C1 segment of cervical spinal cord (tissue), 14 donors: ENCODE results near the gene PPA1.
"Not testable (repeated sequence)": the region's sequence is repeated elsewhere in the genome, so short reads cannot be mapped to it uniquely, and the experiment has no call there.

Experiments used
- DNase-seq, 14 donors: peaks; one replicate each; lab custom pipeline; 2025; lab: John Stamatoyannopoulos, UW

PPA1 gene

GRCh38 chr10:70233109-70233938 is at the start of gene PPA1:
PPA1 (minus strand) TSS chr10:70233429; CDS start chr10:70233327, 102 bp downstream.
- DNase-seq, result peak; percentile 75 to 100 (median 95)

- no peak for DNase-seq
These were observed 48.4 kb upstream of the PPA1 start for GRCh38 chr10:70281609-70282008.

DNA sequence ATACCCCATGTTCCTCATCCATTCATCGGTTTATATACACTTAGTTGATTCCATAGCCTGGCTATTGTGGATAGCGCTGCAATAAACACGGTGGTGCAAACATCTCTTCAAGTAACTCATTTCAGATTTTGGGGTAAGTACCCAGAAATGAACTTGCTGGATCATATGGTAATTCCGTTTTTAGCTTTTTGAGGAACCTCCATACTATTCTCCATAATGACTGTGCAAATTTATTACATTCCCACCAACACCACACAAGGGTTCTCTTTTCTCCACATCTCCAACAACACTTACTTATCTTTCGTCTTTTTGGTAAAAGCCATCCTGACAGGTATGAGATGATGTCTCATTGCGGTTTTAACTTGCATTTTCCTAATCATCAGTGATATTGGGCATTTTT is 46.9 kb upstream of the PPA1 start:
- no peak for DNase-seq

- DNase-seq, result peak in 2 of 14 donors; percentile 12 to 80
These were observed 44.3 kb upstream of the PPA1 start for GRCh38 chr10:70277396-70278030.

DNA sequence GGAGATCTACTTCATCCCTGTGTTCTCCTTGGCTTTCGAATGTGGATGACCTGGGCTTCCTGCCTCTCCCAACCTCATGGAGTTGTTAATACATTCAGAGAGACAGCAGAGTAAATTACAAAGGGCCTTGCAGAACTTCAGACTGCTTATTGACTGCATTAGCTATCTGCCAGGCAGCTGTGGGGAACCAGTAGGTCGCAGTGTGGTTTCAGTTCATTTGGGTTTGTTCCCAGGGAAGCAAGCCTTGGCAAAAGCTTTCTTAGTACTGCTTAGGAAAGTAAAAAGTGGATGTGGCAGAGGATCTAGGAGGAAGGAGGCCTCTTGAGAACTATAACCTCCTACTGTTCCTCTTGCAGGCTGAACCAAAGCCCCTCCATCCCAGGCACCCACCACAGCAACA is 41.4 kb upstream of the PPA1 start:
- DNase-seq, result peak in 7 of 14 donors; percentile 28 to 46 (median 35)

- DNase-seq, result no peak
These were observed 39.7 kb upstream of the PPA1 start for GRCh38 chr10:70272925-70273316.

DNA sequence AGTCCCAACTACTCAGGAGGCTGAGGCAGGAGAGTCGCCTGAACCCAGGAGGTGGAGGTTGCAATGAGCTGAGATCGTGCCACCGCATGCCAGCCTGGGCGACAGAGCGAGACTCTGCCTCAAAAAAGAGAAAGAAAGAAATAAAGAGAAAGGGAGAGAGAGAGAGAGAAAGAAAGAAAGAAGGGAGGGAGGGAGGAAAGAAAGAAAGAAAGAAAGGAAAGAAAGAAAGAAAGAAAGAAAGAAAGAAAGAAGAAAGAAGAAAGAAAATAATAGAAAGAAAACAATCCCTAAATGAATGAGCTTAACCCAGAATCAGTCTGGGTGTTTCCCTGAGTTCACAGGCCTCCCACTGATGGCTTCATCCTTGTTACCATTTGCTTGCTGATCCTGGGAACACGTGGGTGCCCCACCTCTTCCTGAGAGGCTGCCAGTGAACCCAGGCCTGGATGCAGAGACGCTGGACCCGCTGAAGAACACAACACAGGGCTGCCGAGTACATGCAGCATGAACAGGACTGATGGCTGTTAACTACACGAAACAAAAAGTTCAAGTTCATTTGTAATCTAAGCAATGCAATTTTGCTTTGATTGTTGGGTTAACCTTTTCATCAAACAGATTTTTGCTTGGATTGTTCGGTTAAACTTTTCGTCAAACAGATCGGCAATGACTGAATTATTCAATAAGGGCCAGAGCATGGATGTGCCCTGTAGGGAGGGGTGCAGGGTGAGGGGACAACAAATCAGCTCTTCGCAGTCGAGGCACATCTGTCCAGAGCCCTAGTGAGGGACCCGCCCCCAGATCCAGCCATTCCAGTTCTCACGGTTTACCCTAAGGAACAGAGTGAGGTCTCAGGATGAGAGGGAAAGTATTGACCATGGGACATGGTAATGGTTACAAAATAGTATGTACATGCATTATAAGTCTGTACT is 39.0 kb upstream of the PPA1 start:
- DNase-seq, result no peak

GRCh38 chr10:70270952-70271351 is 37.7 kb upstream of the PPA1 start:
- DNase-seq, result no peak

DNA sequence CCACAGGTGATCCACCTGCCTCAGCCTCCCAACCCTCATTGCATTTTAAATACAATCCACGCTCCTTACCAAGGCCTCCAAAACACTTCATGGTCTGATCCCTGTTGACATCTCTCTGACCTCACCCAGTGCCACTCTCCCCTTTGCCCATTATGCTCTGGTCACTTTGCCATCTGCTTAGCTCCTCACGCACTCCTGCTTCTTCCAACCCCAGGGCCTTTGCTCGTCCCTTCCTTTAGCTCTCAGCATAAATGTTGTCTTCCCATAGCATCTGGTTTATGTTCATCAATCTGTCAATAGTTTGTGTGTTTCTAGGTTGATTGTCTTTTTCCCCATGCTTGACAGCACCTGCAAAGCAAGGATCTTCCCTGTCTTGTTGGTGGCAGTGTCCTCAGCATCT is 36.5 kb upstream of the PPA1 start:
- DNase-seq, result no peak

- no peak for DNase-seq
These were observed 35.1 kb upstream of the PPA1 start for GRCh38 chr10:70268376-70268775.

DNA sequence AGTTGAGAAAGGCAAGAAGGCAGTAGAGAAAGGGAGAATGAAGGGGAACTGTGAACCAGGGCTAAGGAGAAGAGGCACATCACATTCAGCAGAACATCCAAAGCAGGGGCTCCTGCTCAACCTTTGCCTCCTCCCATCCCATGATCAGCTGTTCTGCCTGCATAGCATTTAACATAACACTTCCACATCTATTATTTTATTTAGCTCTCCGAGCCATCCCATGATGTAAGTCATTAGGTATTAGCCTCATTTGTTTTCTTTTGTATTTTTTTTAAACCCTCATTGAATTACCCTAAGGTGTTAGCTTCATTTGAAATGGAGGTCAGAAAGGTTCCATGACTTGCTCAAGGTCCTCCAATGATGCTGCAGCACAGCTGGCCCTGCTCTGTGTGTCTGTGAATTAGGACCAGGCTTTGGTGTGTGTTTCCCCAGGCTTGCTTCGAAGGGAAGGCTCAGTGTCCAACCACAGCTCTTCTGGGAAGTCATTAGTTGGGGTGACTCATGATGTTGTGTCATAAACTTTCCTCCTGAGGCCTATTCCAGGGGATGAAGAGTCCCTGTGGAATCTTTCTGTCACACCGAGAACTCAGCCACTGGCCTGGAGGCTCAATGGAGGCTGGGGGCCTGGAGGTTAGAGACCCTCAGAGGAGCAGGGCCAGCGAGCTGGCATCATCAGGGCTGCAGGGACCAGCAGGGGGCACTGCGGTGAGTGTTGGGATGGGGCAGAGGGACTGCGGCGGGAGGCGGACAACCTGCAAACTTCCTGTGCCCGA is 34.1 kb upstream of the PPA1 start:
- DNase-seq, result no peak

DNA sequence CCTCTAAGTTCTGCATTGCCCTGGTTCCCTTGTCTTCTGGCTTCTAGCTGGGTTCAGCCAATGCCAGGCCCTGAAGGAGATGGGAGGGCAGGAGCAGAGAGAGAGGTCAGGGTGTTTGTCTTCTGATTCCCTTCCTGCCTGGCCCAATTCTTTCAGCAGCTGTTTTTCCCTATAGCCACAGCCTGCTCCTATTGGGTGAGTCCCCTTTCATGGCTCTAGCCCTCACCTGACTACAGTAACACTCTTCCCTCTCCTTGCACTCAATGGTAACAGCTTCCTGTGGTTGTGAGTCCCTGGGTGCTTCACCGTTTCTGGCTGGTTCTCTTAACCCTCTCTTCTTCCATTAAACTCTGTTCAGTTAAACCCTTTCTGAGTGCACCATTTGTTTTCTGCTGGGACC is 33.5 kb upstream of the PPA1 start:
- no peak for DNase-seq

DNA sequence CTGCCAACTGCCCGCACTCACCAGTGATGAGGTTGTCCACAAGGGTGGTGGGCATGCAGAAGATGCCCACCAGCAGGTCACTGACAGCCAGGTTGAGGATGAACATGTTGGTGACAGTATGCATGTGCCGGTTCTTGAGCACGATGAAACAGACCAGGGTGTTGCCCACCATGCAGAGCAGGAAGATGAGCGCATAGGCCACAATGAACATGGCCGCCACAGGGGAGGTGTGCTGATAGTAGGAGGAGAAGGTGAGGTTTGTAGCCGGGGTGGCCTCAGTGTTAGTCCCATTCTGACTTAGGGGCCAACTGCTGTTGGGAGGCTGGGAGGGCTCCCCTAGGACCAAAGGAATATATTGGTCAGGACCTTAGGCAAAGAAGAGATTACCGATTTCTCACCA is 32.8 kb upstream of the PPA1 start:
- no peak for DNase-seq

GRCh38 chr10:70265032-70265689 is 31.9 kb upstream of the PPA1 start:
- peak in 2 of 14 donors; percentile 15 to 21 for DNase-seq

- DNase-seq, result no peak
These were observed 27.5 kb upstream of the PPA1 start for GRCh38 chr10:70260734-70261133.

DNA sequence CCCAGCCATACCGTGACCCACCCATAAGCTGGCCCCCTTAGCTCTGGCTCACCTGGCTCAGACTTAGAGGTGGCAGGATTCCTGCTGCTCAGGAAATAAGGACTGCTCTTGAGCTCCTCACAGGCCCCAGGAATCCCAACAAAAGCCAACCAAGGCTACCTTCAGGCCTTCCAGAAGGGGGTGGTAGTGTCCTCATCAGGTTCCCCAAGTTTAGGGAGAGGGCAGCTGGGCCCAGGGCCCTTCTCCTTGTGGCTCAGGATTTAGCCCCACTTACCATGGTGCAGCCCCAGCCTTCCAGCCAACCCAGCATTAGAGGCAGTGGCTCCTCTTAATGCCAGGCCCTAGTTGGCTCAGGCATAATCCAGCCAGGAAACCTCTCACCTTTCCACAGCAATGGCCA is 27.0 kb upstream of the PPA1 start:
- DNase-seq, result no peak

DNA sequence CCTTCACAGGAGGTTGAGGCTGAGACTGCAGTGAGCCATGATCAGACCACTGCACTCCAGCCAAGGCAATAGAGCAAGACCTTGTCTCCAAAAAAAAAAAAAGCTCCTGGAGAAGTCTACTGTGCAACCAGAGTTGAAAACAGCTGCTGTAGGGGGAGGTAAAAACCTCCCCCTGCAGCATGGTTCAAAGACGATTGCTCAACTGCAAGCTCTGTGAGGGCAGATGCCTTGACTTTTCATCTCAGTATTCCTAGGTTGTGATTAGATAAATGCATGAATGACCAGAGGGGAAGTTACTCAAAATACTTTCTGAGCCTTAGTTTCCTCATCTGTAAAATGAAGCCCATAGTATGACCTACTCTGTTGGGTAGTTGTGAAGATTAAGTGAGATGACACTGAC is 25.0 kb upstream of the PPA1 start:
- DNase-seq, result no peak

DNA sequence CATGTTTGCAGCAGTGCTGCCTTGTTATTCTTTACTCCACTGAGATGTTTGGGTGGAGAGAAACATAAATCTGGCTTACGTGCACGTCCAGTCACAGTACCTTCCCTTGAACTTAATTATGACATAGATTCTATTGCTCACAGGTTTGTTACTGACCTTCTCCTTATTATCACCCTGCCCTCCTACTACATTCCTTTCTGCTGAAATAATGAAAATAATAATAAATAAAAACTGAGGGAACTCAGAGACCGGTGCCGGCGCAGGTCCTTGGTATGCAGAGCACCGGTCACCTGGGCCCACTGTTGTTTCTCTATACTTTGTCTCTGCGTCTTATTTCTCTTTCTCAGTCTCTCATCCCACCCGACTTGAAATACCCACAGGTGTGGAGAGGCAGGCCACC is 24.6 kb upstream of the PPA1 start:
- DNase-seq, result not testable (repeated sequence)

GRCh38 chr10:70256463-70256862 is 23.2 kb upstream of the PPA1 start:
- DNase-seq, result no peak
